ENCODE data around the gene RNU2-1. TPM values are rescaled to one million over a fixed set of nuclear protein-coding genes. Genes with fewer than 3 reads are reported as not detected.
"Not testable (repeated sequence)": the region's sequence is repeated elsewhere in the genome, so short reads cannot be mapped to it uniquely, and the experiment has no call there.

The RNU2-1 gene
- total RNA-seq, 2 donors from 2014 or later, result 3,257 to 3,900 TPM

- Mint-ChIP-seq H3K4me1 (ENCODE audit: low read depth in 2 of 2) (peaks cover 24 to 29% of the 10 kb centered on the region in 2 donors), H3K27me3 (no peaks in the 10 kb centered on the region), H3K27ac (peak overlapping the region; percentile 96 to 99), H3K36me3 (no peaks in the 10 kb centered on the region), H3K4me3 (peak overlapping the region; percentile 95), H3K9me3 (no peaks in the 10 kb centered on the region)
- no peak for ATAC-seq
- DNase-seq (ENCODE audit: low spot score), result no peak
Measured at GRCh38 chr17:43210576-43210975, 23.2 kb downstream of the RNU2-1 start.

- not testable (repeated sequence) for H3K27me3 Mint-ChIP-seq, H3K9me3 Mint-ChIP-seq
Measured at GRCh38 chr17:43203013-43203412, 30.8 kb downstream of the RNU2-1 start.

DNA sequence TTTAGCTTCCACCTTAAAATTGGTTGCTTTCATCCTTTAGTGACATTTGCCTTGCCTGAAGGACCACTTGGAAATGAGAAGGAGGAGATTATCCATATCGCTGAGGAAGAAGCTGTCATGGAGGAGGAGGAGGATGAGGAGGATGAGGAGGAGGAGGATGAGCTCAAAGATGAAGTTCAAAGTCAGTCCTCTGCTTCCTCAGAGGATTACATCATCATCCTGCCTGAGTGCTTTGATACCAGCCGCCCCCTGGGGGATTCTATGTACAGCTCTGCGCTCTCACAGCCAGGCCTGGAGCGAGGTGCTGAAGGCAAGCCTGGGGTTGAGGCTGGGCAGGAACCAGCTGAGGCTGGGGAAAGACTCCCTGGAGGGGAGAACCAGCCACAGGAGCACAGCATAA lies 33.6 kb downstream of the RNU2-1 start:
- no peak for DNase-seq (ENCODE audit: low spot score)
- Mint-ChIP-seq H3K4me1 (ENCODE audit: low read depth in 2 of 2) (peaks cover 0 to 3% of the 10 kb centered on the region in 2 donors), H3K4me3 (no peak overlapping the region), H3K36me3 (peaks cover 14% of the 10 kb centered on the region), H3K27ac (peak overlapping the region in 1 of 2 donors; percentile 29), H3K9me3 (no peaks in the 10 kb centered on the region), H3K27me3 (no peaks in the 10 kb centered on the region)
- ATAC-seq, result no peak

More at GRCh38 chr17:43203013-43203412, 30.8 kb downstream of the RNU2-1 start:
- H3K4me3 Mint-ChIP-seq; H3K4me1 Mint-ChIP-seq (ENCODE audit: low read depth in 2 of 2); DNase-seq (ENCODE audit: low spot score); H3K27ac Mint-ChIP-seq; H3K36me3 Mint-ChIP-seq; ATAC-seq: not testable (repeated sequence)

DNA sequence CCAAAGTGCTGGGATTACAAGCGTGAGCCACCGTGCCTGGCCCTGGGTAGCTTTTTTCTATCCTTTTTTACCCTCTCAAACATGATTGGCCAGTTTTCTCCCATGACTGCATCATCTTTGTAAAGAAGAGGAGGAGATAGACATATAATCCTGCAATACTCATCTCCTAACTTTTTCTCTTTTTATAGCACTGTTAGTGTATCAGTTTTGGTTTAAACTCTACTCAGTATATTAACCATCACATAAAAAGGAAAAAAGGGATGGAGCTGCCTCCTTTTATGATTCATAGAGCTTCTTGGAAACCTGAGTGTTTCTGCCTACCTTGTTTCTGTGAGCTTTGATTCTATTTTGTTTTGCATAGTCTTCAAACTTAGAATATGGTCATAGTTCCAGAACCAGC lies 34.1 kb downstream of the RNU2-1 start:
- Mint-ChIP-seq H3K4me1 (ENCODE audit: low read depth in 2 of 2) (peaks cover 0 to 3% of the 10 kb centered on the region in 2 donors), H3K27ac (peak overlapping the region in 1 of 2 donors; percentile 29), H3K36me3 (peaks cover 17% of the 10 kb centered on the region), H3K9me3 (no peaks in the 10 kb centered on the region), H3K4me3 (no peak overlapping the region), H3K27me3 (no peaks in the 10 kb centered on the region)
- DNase-seq (ENCODE audit: low spot score) (no peak), ATAC-seq (no peak)

DNA sequence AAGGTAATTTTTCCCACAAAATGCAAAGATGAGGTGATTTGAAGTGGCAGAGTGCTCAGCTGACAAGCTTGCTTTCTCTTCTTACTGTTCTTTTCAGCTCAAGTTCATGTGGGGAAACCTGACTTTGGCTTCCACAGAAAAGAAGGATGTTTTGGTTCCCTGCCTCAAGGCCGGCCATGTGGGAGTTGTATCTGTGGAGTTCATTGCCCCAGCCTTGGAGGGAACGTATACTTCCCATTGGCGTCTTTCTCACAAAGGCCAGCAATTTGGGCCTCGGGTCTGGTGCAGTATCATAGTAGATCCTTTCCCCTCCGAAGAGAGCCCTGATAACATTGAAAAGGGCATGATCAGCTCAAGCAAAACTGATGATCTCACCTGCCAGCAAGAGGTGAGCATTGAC lies 40.5 kb downstream of the RNU2-1 start:
- Mint-ChIP-seq H3K36me3 (peaks cover 36% of the 10 kb centered on the region), H3K4me3 (no peak overlapping the region), H3K27me3 (no peaks in the 10 kb centered on the region), H3K27ac (no peak overlapping the region), H3K9me3 (no peaks in the 10 kb centered on the region), H3K4me1 (ENCODE audit: low read depth in 2 of 2) (peaks cover 0 to 6% of the 10 kb centered on the region in 2 donors)
- no peak for DNase-seq (ENCODE audit: low spot score)
- ATAC-seq, result no peak

- not testable (repeated sequence) for H3K4me1 Mint-ChIP-seq (ENCODE audit: low read depth in 2 of 2); H3K4me3 Mint-ChIP-seq; H3K27me3 Mint-ChIP-seq; H3K27ac Mint-ChIP-seq; H3K9me3 Mint-ChIP-seq; ATAC-seq; DNase-seq (ENCODE audit: low spot score)
- peaks cover 13% of the 10 kb centered on the region for H3K36me3 Mint-ChIP-seq
Measured at GRCh38 chr17:43186656-43187055, 47.1 kb downstream of the RNU2-1 start.

DNA sequence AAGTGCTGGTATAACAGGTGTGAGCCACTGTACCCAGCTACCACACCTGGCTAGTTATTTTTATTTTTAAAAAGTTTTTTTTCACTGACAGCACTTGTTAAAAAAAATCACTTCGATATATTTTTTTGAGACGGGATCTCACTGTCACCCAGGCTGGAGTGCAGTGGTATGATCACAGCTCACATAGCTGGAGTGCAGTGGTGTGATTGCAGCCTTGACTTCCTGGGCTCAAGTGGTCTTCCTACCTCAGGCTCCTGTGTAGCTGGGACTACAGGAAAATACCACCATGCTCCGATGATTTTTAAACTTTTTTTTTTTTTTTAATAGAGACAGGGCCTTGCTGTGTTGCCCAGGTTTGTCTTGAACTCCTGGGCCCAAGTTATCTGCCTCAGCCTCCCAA lies 49.9 kb downstream of the RNU2-1 start:
- DNase-seq (ENCODE audit: low spot score) (no peak), ATAC-seq (no peak)
- H3K27ac Mint-ChIP-seq, result no peak overlapping the region
- H3K27me3 Mint-ChIP-seq, result no peaks in the 10 kb centered on the region
- no peak overlapping the region for H3K4me3 Mint-ChIP-seq
- peaks cover 4% of the 10 kb centered on the region for H3K36me3 Mint-ChIP-seq
- H3K9me3 Mint-ChIP-seq, result no peaks in the 10 kb centered on the region
- peaks cover 0 to 2% of the 10 kb centered on the region in 2 donors for H3K4me1 Mint-ChIP-seq (ENCODE audit: low read depth in 2 of 2)

Other genes starting within 250 kb of the RNU2-1 start
- 100 to 1,000 TPM; 619 to 763 TPM for gene RPL27, start 235.6 kb downstream of the RNU2-1 start, total RNA-seq
- 10 to 100 TPM; 65.0 to 82.7 TPM for gene IFI35, start 227.2 kb downstream of the RNU2-1 start, total RNA-seq
- gene VAT1, start 211.6 kb downstream of the RNU2-1 start, total RNA-seq, result 10 to 100 TPM in 1 of 2 donors, 1 to 10 TPM in 1; 9.0 to 19.0 TPM
- not detected for gene RND2, start 208.7 kb downstream of the RNU2-1 start, total RNA-seq
- gene BRCA1, start 108.6 kb downstream of the RNU2-1 start, total RNA-seq, result 100 to 1,000 TPM in 1 of 2 donors, 10 to 100 TPM in 1; 41.6 to 111 TPM
- gene NBR1, start 62.8 kb downstream of the RNU2-1 start, total RNA-seq, result 10 to 100 TPM; 33.1 to 58.3 TPM
- gene TMEM106A, start 22.1 kb downstream of the RNU2-1 start, total RNA-seq, result 10 to 100 TPM; 18.2 to 31.5 TPM
- not detected for gene CCDC200, start 5.4 kb downstream of the RNU2-1 start, total RNA-seq
- 1 to 10 TPM; 1.5 to 1.7 TPM for gene ARL4D, start 165.0 kb upstream of the RNU2-1 start, total RNA-seq
- 10 to 100 TPM; 51.8 to 54.2 TPM for gene DHX8, start 250.0 kb upstream of the RNU2-1 start, total RNA-seq